Epithelial cell of esophagus (primary cell): ENCODE measurements around the gene DST.

Experiments
- DNase-seq: peaks from one replicate; pipeline ENCODE4 v3.0.0; 2010; ENCODE audit warnings: low read depth
- H3K4me3 ChIP-seq: 2 replicates; pipeline ENCODE4 v1.5.1; 2011; ENCODE audit warnings: mild to moderate bottlenecking, low read length, control low read depth
- CTCF ChIP-seq: IDR thresholded peaks from 2 replicates; pipeline ENCODE4 v1.5.1; 2011; ENCODE audit warnings: low read depth, mild to moderate bottlenecking, low read length, control low read depth, inconsistent platforms; ENCODE audit not compliant: insufficient read depth; ENCODE audit errors: missing control alignments

The DST gene

DNA sequence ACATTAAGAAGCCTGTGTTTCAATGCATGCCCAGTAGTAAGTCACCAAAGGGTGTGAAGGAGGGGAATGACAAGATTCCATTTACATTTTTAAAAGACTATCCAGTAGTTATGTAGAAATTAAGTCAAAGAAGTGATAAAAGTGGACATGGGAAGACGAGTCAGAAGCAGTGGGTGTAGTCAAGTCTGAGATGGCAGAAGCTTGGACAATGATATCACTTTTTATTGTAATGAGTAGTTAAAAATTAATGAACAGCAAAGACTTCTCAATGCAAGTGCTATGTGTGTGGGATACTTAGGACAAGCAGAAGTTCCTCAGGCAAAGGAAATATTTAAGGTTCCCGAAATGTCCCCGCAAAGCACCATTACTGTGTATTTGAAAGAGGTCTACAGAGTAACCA lies 156.0 kb downstream of the DST start:
- DNase-seq, result no peak
- TF ChIP-seq CTCF, result no peak

DNA sequence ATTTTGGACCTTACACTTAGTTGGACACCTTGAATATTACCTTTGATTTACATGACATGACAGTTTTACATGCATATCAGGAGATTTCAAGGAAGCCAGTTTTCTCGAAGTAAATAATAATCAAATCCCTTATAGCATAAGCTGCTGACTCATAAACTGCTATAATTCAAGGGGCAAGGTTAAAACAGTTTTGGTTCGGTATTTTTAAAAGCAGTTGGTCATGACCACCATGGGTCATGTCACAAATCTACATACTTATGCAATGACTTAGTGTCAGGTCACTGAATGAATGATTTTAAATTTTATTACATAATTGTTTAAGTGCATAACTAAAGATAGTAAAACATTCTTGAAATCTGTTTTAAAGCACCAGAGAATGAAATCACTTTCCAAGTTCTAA lies 158.0 kb downstream of the DST start:
- TF ChIP-seq CTCF, result no peak
- no peak for DNase-seq
- H3K4me3 ChIP-seq, result no peak overlapping the region

More for the DNA sequence above, 156.0 kb downstream of the DST start:
- H3K4me3 ChIP-seq, result no peak overlapping the region

- DNase-seq, result no peak
- no peak for TF ChIP-seq CTCF
- no peak overlapping the region for H3K4me3 ChIP-seq
These were observed 158.8 kb downstream of the DST start for GRCh38 chr6:56483929-56484328.

GRCh38 chr6:56482525-56482924 lies 160.2 kb downstream of the DST start:
- DNase-seq, result no peak
- H3K4me3 ChIP-seq, result no peak overlapping the region
- no peak for TF ChIP-seq CTCF

DNA sequence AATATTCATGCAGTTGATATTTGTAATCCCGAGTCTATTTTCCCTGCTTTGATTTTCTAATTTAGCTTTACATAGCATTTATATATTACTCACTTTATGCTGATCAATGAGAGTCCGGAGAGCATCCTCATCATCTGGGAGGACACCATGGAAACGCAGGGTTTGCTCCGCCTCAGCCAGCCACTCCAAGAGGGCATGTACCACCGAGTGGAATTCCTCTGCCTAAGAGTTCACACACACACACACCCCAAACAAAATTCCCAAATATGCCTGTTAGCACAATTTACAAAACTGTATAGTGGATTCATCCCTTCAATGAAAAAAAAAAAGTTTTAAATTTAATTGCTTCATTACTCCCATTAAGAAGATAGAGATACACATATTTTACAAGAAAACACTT lies 160.7 kb downstream of the DST start:
- TF ChIP-seq CTCF, result no peak
- DNase-seq, result no peak
- no peak overlapping the region for H3K4me3 ChIP-seq

DNA sequence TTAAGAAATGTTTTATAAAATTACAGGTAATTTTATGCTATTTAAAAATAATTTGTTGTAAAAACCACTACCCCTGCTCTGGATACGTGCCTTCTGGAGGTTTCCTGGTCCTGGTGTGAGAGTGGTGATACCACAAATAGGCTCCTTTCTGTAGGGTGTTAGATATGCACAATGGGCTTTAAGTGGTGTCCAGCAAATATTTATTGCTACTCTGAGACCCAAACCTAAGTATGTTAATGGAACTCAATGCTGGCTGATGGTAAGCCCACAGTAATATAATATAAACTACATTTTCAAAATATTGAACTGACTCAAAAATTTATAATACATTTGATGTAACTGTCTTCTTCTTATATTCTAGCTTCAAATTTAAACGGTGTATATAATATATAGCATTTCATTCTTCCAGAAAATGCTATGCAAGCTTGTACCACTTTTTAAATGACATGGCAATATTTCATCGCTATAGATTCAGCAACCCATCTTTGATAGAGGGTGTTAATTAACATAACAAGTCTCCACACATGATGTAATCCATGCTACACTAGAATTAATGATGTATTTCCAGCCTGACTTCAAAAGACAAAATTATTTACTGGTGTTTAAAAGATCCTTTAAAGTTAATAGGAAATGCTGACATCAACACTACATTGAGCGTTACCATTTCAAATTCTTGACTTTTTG lies 161.9 kb downstream of the DST start:
- TF ChIP-seq CTCF, result no peak
- no peak overlapping the region for H3K4me3 ChIP-seq
- no peak for DNase-seq

- H3K4me3 ChIP-seq, result no peak overlapping the region
- no peak for TF ChIP-seq CTCF
- DNase-seq, result peak; percentile 13
These were observed 162.4 kb downstream of the DST start for GRCh38 chr6:56480246-56480645.
